ENCODE measurements around the gene TBL3. TPM values are rescaled to one million over a fixed set of nuclear protein-coding genes. Genes with fewer than 3 reads are reported as not detected.

TBL3 gene
- total RNA-seq, 6 donors from 2014 or later = 22.0 to 51.6 (median 35.0) TPM

GRCh38 chr16:1992704-1993317, 21.0 kb downstream of the TBL3 start:
- DNase-seq = peak in 1 of 2 donors; percentile 92
- TF ChIP-seq EP300 (IDR thresholded peaks at IDR 0.05) = no peak
- no peak for TF ChIP-seq POLR2A (IDR thresholded peaks at IDR 0.05)
- no peak for TF ChIP-seq CTCF (IDR thresholded peaks at IDR 0.05)
- TF ChIP-seq POLR2AphosphoS5 (IDR thresholded peaks at IDR 0.05) = no peak
- peaks cover 0 to 12% (median 5%) of the 10 kb centered on the region in 4 donors for H3K36me3 ChIP-seq
- peak overlapping the region in 3 of 4 donors; percentile 35 to 51 (median 46) for H3K4me3 ChIP-seq
- no peak for ATAC-seq (ENCODE audit: low FRiP score in 2 of 2)
- peaks cover 26 to 42% (median 29%) of the 10 kb centered on the region in 4 donors for H3K4me1 ChIP-seq
- peaks cover 0 to 30% (median 21%) of the 10 kb centered on the region in 4 donors for H3K27me3 ChIP-seq
- peaks cover 0 to 8% (median 2%) of the 10 kb centered on the region in 4 donors for H3K9me3 ChIP-seq
- WGBS, 2 donors = 49 to 50% methylated on average over 15 to 50 of the region's 50 CpGs
- peak overlapping the region in 1 of 4 donors; percentile 58 for H3K27ac ChIP-seq

- 57 to 63% methylated on average over 2 of the region's 2 CpGs for WGBS, 2 donors
- Histone ChIP-seq H3K27me3 (peaks cover 0 to 30% (median 21%) of the 10 kb centered on the region in 4 donors), H3K4me1 (peaks cover 26 to 42% (median 29%) of the 10 kb centered on the region in 4 donors), H3K9me3 (peaks cover 0 to 8% (median 2%) of the 10 kb centered on the region in 4 donors), H3K4me3 (no peak overlapping the region), H3K36me3 (peaks cover 6 to 22% (median 14%) of the 10 kb centered on the region in 4 donors), H3K27ac (no peak overlapping the region)
- no peak for TF ChIP-seq POLR2A (IDR thresholded peaks at IDR 0.05)
- no peak for TF ChIP-seq EP300 (IDR thresholded peaks at IDR 0.05)
- TF ChIP-seq CTCF (IDR thresholded peaks at IDR 0.05) = no peak
- no peak for TF ChIP-seq POLR2AphosphoS5 (IDR thresholded peaks at IDR 0.05)
- peak; percentile 55 to 57 for DNase-seq
- no peak for ATAC-seq (ENCODE audit: low FRiP score in 2 of 2)
Observed at GRCh38 chr16:1993731-1994131, 21.9 kb downstream of the TBL3 start.

GRCh38 chr16:1997494-1998359, 25.9 kb downstream of the TBL3 start:
- TF ChIP-seq EP300 (IDR thresholded peaks at IDR 0.05) = no peak
- Histone ChIP-seq H3K27ac (peak overlapping the region in 1 of 4 donors; percentile 48), H3K27me3 (no peaks in the 10 kb centered on the region), H3K4me1 (peaks cover 0 to 2% (median under 1%) of the 10 kb centered on the region in 4 donors), H3K4me3 (no peak overlapping the region), H3K9me3 (peaks cover 0 to under 1% (median 0%) of the 10 kb centered on the region in 4 donors), H3K36me3 (peaks cover 27 to 62% (median 53%) of the 10 kb centered on the region in 4 donors)
- 90 to 91% methylated on average over 22 to 26 of the region's 26 CpGs for WGBS, 2 donors
- DNase-seq = peak in 1 of 2 donors; percentile 78
- peak in 1 of 2 donors; percentile 40 for ATAC-seq (ENCODE audit: low FRiP score in 2 of 2)

GRCh38 chr16:1998360-1998835, 26.5 kb downstream of the TBL3 start:
- H3K36me3 ChIP-seq = peaks cover 30 to 68% (median 59%) of the 10 kb centered on the region in 4 donors

More at GRCh38 chr16:1998360-1998835, 26.5 kb downstream of the TBL3 start:
- Histone ChIP-seq H3K9me3 (no peaks in the 10 kb centered on the region), H3K27me3 (no peaks in the 10 kb centered on the region), H3K4me1 (peaks cover 0 to 1% (median under 1%) of the 10 kb centered on the region in 4 donors), H3K4me3 (no peak overlapping the region), H3K27ac (peak overlapping the region in 1 of 4 donors; percentile 48)
- TF ChIP-seq CTCF (IDR thresholded peaks at IDR 0.05) (no peak), EP300 (IDR thresholded peaks at IDR 0.05) (no peak), POLR2A (IDR thresholded peaks at IDR 0.05) (no peak), POLR2AphosphoS5 (IDR thresholded peaks at IDR 0.05) (no peak)
- ATAC-seq (ENCODE audit: low FRiP score in 2 of 2) (no peak), DNase-seq (peak in 1 of 2 donors; percentile 81)
- 93 to 100% methylated on average over 2 to 26 of the region's 27 CpGs for WGBS, 2 donors

Data from upper lobe of left lung (tissue), 6 donors.